PFSK-1 (cell line): ENCODE results near the gene PPP4R3B.

Experiments used
- FOXP2 ChIP-seq: optimal IDR thresholded peaks from 2 replicates; pipeline ENCODE3; 2011; ENCODE audit warnings: borderline replicate concordance, control low read depth, inconsistent platforms; ENCODE audit not compliant: insufficient read depth; ENCODE audit errors: extremely low read length, extremely low read depth
- POLR2AphosphoS5 ChIP-seq: IDR thresholded peaks from 2 replicates; pipeline ENCODE4 v1.6.1; 2012; ENCODE audit warnings: low read depth, mild to moderate bottlenecking, control low read depth, low read length, moderate library complexity
- TAF1 ChIP-seq: IDR thresholded peaks from 2 replicates; pipeline ENCODE4 v1.6.1; 2012; ENCODE audit warnings: low read length, control low read depth, borderline replicate concordance; ENCODE audit not compliant: insufficient read depth
- TF ChIP-seq, protein P1 (sequence below), 2 experiments: IDR thresholded peaks; 2 replicates each; pipeline versions ENCODE4 v1.6.1 to v1.8.0; 2011 to 2012; ENCODE audit warnings: low read depth in 2 of 2, low read length in 2 of 2, control low read depth in 1 of 2, inconsistent platforms in 1 of 2, mild to moderate bottlenecking in 1 of 2, moderate library complexity in 1 of 2; ENCODE audit not compliant: insufficient read depth in 1 of 2

DNA sequence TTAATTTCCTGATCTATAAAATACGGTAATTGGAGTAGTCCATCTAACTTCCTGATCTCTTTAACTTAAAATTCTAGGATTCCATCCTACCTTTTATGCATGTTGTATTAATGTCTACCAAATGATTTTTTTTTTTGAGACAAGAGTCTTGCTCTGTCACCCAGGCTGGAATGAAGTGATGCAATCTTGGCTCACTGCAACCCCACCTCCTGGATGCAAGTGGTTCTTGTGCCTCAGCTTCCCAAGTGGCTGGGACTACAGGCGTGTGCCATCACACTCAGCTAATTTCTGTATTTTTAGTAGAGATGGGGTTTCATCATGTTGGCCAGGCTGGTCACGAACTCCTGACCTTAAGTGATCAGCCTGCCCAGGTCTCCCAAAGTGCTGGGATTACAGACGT, 50.1 kb downstream of the PPP4R3B start:
- TF ChIP-seq POLR2AphosphoS5 (no peak), FOXP2 (no peak), TAF1 (no peak)
- TF ChIP-seq, protein P1, sequence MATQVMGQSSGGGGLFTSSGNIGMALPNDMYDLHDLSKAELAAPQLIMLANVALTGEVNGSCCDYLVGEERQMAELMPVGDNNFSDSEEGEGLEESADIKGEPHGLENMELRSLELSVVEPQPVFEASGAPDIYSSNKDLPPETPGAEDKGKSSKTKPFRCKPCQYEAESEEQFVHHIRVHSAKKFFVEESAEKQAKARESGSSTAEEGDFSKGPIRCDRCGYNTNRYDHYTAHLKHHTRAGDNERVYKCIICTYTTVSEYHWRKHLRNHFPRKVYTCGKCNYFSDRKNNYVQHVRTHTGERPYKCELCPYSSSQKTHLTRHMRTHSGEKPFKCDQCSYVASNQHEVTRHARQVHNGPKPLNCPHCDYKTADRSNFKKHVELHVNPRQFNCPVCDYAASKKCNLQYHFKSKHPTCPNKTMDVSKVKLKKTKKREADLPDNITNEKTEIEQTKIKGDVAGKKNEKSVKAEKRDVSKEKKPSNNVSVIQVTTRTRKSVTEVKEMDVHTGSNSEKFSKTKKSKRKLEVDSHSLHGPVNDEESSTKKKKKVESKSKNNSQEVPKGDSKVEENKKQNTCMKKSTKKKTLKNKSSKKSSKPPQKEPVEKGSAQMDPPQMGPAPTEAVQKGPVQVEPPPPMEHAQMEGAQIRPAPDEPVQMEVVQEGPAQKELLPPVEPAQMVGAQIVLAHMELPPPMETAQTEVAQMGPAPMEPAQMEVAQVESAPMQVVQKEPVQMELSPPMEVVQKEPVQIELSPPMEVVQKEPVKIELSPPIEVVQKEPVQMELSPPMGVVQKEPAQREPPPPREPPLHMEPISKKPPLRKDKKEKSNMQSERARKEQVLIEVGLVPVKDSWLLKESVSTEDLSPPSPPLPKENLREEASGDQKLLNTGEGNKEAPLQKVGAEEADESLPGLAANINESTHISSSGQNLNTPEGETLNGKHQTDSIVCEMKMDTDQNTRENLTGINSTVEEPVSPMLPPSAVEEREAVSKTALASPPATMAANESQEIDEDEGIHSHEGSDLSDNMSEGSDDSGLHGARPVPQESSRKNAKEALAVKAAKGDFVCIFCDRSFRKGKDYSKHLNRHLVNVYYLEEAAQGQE (IDR thresholded peaks at IDR 0.05; ENCODE audit: insufficient read depth in 1 of 2, low read depth in 2 of 2, low read length in 2 of 2): no peak
